CD4-positive, alpha-beta T cell treated with Interleukin-2 at 100 ng/mL for 4 hours (primary cell): Measurements from ENCODE around the gene TBC1D20.

Experiments
- DNase-seq: peaks from one replicate; pipeline ENCODE4 v3.0.0-alpha.2; 2020; ENCODE audit warnings: low spot score

Gene TBC1D20

DNA sequence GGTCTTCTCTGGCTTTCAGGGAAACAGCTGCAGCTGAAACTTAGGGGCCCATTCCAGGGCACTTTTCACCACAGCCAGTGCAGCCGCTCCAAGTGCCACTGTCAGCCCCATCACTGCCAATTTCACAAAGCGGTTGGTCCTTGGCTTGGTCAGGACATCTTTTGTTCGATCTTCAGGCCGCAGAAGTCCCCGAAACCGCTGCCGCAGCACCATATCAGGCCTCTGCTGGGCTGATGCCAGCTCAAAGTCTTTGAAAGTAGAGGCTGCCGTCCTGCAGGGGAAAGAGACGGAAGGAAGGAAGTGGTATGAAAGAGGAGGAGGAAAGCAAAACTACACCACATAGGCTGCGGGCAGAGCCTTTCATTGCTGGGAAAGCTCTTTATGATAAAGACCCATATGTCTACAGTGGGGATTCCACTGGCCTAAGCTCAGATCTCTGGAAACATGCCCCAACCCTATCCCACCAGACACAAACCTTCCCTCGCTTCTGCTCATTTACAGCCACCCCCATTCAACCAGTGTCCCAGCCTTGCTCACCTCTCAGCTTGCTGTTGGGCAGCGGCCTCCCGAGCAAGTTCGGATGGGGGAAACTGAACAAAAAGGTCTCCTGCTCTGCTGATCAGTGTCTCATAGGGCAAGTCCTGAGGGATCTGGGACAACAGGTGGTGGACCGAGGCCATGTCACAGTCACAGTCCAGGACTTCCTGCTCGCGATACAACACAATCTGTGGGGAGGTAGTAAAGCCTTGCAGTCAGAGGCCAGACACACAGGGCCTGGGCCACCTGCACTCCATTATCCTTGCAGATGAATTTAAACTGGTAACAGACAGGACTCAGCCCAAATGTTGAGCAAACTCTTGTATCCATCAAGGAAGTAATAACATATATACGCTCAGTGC, 23.5 kb downstream of the TBC1D20 start:
- DNase-seq = peak; percentile 63

DNA sequence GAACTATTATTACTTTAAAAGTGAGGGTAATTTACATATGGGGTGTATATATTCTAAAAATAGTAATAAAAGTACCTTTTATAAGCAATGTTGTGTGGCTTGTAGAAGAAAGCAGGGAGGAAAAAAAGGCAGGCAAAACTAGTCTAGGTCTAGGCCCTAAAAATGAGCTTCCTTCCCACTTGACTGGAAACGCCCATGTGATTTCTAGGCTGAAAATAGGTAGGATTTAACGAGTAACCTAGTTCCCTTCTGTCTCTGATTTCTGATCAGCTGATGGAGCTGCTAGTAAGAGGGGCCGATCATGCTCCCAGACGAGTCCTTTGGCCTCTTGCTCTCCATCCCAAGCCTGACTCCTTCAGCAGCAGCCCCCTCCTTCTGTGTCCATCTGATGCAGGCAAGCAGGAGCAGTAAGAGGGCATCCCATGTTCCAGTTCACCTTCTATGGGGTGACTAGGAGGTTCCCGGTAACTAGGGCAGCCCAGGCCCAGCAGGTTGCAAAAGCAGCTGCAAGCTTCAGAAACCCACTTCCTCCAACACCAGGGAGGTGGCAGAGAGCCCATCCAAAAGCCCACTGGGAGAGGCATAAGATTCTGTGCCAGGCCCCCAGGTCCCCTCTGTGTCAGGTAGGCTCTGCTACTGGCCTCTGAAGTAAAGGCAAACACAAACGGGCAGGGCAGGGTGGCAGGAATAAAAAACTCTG, 24.4 kb downstream of the TBC1D20 start:
- DNase-seq = no peak

DNA sequence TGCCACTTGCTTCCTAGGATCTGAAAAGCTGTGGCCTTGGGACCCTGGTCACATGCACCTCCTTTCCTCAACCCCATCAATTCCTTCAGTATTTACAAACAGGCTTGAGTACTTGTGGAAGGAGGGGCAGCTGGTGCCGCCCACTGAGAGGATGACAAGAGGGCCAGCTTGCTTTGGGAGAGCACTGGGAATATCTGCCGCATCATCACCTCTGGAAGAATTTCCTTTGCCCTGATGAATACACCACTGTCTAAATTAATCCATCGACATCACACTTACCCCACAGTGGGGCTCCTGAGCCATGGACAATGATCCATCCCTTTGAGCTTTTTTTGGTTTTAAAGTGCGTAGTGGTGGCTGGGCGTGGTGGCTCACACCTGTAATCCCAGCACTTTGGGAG, 25.9 kb downstream of the TBC1D20 start:
- DNase-seq = no peak

DNA sequence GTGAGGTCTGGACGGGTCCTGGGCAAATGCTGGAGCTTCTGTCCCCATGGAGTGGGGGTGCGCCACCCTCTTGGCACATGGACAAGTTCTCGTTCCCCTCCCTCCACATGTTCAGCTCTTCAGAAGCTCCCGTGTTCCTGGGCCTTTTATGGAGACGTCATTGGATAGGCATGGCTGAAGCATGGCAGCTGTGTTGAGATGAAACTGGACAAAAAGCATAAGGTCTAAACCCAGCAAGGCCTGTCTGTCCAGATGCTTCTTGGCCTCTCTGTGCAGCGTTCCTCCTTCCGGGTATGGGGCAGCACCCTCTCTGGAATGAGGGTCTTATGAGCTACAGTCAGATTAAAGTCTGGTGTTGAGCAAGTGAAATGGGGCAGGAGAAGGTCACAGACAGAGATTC, 26.8 kb downstream of the TBC1D20 start:
- DNase-seq = no peak

DNA sequence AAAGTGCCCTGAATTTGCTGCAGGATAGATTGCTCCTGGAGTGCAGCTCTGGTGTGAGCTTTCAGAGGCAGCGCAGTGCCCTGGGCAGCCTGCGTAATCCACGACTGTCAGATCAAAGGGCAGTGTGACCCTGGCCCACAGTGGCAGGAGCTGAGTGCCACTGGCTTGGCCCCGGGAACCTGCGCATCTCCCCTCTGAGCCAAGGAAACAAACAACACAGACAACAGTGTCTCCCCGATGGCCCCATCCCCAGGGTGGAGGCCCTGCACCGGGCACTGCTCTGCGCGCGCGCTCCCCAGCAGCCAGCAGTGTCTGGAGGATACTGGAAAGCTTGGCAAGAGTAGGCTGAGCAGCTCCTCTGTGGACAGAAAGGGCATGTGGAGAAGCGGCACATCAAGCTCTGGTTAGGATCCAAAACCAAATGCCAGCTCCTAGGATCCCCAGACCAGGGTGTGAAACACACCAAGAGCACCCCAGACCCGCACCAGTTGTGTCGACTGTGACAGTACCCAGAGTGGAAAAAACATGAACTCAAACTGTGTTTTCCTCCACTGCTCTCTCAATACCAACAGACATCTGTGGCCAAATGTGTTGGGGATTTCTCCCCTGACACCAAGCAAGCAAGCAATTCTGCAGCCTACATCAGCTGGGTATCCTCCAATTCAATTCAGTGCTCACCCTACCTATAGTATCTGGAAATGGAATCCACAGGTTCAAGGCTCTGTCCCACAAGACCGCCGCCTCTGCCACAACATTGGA, 27.5 kb downstream of the TBC1D20 start:
- no peak for DNase-seq

DNA sequence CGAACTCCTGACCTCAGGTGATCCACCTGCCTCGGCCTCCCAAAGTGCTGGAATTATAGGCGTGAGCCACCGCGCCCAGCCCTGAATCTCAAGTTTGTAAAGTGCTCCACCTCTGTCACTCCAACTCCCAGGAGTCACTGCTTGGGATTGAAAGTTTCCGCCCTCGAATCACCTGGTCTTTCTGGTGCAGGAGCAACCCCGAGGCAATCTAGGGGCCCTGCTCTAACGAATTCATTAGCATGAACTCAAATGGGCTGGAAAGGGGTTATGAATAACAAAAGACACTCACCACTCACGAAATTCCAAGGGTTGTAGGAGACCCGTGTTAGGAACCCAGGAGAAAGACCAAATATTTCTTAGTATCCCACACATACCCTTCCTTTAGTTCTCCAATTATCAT, 28.1 kb downstream of the TBC1D20 start:
- DNase-seq = no peak

DNA sequence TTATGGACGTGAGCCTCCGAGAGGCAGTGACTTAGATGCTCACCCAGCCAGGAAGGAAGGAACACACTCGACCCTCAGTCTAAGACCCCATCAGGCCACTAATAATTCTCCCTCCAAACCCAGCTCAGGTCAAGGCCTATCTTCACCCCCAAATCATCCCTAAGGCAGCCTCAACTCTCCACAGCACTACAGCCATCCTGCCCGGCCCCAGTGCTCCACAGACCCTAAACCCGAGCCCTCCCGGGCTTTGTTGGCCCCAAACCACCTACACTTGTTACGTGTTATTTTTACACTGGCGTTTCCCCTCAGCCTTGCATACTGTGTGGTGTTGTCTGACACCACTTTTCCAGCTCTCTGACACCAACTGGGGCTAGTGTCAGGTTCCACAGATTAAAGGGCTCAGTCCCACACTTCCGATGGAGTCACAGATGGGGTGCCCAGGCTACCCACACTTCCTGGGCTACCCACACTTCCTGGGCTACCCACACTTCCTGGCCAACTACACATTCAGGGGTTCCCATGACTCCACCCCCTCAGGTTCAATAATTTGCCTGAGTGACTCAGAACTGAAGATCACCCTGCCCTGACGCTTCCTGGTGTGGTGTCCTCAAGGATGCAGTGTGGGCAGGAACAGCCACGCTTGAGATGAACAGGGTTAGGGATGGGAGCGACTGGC, 28.9 kb downstream of the TBC1D20 start:
- peak; percentile 68 for DNase-seq

DNA sequence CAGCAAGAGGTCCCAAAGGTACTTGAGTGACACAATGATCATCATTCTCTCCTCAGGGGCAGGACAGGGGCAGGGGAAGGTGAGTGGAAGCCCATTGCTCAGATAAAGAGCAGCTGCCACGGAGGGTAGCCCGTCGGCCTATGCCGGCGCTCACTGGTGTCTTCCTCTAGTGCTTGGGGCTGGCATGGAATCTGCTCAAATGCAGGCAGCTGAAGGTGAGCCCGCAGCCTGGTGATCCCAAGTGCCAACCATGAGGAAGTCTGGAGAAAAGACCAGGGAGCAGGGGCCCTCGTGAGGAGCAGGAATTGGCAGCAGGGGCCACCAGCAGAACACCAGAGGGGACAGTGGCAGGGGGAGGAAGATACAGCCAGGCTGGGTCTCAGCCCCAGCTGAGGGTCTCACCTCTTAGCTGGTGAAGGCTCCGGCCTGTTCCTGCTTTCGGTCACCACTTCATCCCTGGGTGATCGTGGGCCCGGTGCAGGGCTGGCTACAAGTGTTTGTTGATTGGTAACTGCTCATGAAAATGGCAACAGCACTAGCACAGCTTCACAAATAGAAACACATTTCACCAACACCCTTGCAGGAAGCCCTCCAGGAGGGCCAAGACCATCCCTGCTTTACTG, 29.5 kb downstream of the TBC1D20 start:
- DNase-seq = no peak

DNA sequence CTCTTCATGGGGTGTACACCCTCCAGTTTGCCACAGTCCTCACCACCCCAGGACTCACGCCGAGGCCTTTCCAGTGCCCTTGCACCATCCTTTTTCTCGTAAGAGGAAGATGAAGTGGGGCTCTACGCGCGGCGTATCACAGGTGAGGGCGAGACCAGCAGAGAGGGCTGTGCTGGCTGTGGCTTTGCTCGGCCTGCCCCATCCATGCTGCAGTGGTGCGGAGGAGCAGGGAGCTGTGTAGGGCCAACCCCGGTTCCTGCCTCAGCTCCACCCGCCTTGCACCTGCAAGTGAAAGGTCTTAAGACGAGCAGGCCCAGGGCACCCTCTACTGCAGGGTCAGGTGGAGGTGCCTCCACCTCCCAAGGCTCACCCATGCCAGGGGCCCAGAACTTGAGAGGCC, 30.1 kb downstream of the TBC1D20 start:
- DNase-seq = no peak

DNA sequence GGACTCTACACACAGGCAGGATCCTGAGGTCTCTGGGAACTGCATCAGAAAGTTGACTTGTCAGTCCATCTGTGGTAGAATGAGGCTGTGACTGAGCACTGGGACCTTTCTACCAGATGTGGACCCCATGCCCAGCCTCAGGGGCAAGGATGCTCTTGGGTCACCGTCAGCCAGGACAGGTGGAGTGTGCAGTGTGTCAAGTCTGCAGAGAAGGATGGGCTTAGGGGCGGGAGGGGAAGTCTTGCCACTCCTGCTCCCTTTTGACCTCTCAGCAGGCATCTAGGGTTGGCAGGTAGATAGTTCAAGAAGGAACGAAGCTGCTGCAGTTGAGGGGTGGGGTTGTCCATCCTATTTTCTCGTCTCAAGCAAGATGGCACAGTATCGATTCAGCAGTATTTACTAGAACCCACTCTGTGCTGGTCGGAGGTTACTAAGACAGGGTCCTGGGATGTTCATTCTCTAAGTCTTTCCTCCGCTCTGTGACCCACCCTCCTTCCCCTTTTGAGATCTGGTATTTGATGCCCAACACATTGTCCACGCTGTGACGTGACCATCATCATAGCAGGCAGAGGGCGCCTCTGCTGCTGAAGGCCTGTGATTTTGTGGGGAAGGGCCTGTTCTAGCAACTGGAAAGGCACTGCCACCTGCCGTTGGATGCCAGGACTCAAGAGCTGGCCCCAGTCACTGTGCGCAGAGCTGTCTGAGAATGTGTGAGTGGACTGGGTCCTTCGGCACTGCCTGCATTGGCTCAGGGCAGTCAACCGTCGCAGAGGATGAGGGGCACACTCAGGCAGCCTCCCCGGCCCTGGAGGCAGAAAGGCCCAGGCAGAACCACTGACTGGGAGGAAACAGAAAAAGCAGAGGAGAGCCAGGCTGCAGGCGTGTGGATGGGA, 31.1 kb downstream of the TBC1D20 start:
- DNase-seq = peak; percentile 25

DNA sequence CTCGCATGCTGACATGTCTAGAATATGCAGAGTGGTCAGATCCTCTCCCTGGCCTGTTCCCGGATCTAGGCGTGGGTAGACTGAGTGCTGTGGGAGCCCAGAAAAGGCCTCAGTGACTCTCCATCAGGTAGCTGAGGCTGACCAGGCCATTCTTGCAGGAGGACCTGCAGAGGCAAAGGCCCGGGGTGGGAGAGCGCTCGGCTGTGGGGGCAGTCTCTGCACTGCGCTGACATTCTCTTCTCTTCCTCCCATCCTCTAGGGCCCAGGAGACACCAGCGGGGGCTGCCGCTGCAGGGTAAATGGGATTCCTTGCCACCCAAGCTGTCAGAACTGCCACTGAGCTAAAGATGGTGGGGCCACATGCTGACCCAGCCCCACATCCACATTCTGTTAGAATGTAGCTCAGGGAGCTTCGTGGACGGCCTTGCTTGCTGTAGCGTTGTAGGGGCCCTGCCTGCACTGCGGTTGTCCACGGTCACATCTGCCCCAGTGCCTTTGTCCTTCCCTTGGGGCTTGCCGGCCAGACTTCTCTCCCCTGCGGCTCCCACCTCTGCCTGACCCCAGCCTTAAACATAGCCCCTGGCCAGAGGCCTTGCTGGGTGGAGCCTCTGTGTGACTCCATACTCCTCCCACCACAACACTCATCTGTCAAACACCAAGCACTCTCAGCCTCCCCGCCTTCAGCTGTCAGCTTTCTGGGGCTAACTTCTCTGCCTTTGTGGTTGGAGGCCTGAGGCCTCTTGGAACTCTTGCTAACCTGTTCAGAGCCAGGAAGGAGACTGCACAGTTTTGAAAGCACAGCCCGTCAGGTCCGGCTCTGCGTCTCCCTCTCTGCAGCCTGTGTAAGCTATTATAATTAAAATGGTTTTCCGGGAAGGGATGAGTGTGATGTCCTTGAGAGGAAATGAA, 32.0 kb downstream of the TBC1D20 start:
- DNase-seq = no peak

DNA sequence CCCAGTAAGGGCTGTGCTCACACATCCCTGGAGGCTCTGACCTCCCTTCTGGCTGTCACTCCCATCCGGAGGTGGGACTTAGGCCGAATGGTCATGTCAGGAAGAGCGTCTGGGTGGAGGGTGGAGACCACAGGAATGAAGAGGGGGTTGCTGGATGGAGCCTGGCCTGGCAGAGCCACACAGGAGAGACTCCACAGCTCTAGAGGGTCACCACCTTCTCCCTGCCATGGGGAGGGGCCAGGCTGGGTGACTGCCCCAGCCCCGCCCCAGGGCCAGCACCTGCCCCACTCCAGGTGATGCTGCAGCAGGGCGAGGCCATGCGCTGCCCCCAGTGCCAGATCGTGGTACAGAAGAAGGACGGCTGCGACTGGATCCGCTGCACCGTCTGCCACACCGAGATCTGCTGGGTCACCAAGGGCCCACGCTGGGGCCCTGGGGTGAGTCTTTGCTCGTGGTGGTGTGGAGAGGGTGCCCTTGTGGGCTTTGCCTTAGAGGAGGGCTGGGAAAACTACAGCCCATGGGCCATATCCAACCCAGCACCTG, 33.6 kb downstream of the TBC1D20 start:
- no peak for DNase-seq

DNA sequence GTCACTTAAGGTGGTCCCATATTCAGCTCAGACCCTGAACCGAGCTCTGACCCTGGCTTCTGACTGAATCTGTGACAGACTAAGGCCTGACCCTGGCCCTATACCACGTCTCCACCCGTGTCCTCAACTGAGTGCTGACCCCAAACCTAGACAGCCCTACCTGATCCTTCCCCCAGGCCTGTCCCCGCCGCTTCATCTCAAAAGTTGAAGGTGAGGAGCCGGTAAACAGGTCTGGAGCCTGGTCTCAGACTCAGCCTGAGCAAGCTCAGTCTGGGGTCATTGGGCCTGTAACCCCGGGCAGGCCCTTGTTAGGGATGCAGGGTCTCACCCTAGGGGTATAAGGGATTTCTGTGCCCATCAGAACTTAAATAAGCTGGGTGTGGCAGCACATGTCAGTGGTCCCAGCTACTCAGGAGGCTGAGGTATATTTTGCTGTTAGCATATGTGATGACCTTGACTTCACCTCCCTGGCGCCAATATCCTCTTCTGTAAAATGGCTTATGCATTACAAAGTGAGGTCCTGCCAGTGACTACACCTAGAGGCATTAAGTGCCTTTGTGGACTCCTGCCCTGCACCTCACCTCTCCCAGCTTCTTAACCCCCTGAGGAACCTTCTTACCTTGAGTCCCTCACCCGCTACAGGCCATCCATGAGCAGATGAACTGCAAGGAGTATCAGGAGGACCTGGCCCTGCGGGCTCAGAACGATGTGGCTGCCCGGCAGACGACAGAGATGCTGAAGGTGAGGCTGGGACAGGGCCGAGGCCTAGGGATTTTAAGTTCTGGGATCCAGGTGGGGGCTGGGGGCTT, 34.3 kb downstream of the TBC1D20 start:
- no peak for DNase-seq

DNA sequence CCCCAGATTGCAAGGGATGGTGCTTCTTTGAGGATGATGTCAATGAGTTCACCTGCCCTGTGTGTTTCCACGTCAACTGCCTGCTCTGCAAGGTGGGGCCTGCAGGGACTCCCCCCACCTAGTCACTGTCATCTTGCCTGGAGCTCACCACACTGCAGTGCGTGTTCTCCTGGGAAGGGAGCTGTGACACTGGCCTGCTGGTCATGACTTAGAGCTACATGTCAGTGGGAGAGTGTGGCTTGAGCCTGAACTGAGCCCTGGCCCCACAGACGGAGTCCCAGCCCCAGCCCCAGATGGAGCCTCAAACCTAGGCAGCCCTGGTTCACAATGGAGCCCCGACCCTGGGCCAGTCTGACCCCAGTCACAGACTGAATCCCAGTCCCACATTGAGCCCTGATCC, 34.9 kb downstream of the TBC1D20 start:
- no peak for DNase-seq

DNA sequence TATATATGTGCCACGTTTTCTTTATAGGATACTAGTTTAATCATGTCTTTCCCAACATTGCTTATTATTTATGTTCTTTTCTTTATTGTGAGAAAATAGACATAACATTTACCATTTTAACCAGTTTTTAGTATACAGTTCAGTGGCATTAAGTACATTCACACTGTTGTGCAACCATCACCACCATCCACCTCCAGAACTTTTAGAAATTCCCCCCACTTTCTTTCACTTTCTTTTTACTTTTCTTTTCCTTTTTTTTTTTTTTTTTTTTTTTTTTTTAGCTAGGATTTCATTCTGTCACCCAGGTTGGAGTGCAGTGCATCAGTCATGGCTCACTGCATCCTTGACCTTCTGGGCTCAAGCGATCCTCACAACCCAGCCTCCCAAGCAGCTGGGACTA, 35.8 kb downstream of the TBC1D20 start:
- no peak for DNase-seq

DNA sequence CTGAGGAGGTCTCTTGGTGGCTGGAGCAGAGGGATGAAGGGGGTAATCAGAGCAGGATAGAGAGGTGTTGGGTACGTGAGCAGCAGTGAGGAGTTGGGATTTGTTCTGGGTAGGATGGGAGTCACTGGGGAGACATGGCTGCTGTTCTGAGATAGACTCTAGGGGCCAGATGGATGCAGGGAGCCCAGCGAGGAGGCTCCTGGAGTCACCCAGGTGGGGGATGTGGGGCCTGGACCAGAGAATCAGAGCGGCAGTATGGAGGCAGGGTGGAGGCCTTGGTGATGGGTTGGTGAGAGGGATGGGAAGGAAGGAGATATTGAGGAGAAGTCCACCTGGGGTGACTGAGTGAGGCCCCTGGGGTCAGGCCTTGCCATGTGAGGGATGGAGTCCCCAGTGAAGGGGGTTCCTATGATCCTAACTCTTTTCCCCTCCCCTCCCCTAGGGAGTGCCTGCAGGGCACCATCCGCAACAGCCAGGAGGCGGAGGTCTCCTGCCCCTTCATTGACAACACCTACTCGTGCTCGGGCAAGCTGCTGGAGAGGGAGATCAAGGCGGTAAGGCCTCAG, 40.6 kb downstream of the TBC1D20 start:
- no peak for DNase-seq

DNA sequence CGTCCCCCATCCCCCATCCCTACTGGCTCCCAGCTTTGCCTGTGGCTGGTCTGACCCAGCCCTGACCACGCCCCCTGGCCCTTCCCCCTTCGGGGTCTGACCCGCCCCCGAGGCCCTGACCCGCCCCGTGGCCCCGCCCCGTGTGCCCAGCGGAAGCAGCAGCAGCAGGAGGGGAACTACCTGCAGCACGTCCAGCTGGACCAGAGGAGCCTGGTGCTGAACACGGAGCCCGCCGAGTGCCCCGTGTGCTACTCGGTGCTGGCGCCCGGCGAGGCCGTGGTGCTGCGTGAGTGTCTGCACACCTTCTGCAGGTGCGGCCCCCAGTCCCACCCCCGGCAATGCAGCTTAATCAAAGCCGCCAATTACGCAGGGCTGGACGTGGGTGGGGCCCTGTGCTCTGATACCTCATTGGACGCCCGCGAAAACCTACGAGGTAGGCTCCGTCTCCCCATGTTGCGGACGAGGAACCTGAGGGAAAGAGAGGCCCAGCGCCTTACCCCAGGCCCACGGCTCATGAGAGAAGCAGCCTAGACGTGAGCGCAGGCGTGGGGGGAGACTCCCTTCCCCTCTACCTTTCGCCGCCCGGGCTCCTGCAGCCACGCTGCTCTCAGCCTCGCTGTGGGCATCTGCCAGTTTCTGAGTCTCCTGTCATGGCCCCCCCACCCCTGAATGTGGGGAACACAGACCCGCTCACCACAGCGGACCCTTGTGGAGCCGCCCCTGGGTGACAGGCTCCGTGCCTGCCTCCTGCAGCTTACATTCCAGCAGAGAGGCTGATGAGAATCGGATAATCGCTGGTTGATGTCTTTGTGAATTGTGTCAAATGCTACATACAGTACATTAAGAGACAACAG, 41.4 kb downstream of the TBC1D20 start:
- DNase-seq = no peak
